PC-9 (cell line): ENCODE measurements around the gene CCNL1.

Source experiments
- EZH2 ChIP-seq: fragments of 200-600 bp; sonication (generic); IDR thresholded peaks from 2 replicates; pipeline ENCODE4 v1.8.0; 2017; ENCODE audit warnings: antibody characterized with exemption, low read depth
- TF ChIP-seq, protein P1 (sequence below): fragments of 200-600 bp; sonication (generic); conservative IDR thresholded peaks from 2 replicates; pipeline ENCODE4 v1.6.1; 2017; ENCODE audit warnings: mixed run types, antibody characterized with exemption, mild to moderate bottlenecking, moderate library complexity

DNA sequence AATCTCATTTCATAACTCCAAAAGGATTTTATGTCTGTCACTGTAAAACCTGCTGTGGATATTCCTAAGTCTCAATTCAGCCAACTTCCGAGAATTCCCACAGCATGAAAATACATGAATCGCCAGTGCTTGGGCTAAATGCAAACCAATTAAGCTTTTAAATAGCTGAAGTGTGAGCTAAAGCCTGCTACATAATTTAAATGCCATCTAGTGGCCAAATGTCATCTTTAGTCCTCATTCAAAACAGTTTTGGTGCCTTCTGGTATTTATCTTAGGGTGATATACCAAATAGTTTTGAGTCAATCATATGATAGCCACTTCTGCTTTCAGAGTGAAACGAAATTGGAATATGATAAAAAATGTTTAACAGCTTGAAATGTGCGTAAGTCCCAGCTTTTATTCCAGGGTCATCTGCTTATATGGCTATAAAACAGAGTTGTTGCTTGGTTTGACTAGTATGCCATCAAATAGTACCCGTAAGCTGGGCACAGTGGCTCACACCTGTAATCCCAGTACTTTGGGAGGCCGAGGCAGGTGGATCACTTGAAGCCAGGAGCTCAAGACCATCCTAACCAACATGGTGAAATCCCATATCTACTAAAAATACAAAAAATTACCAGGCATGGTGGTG lies 41.8 kb upstream of the CCNL1 start:
- TF ChIP-seq, protein P1, sequence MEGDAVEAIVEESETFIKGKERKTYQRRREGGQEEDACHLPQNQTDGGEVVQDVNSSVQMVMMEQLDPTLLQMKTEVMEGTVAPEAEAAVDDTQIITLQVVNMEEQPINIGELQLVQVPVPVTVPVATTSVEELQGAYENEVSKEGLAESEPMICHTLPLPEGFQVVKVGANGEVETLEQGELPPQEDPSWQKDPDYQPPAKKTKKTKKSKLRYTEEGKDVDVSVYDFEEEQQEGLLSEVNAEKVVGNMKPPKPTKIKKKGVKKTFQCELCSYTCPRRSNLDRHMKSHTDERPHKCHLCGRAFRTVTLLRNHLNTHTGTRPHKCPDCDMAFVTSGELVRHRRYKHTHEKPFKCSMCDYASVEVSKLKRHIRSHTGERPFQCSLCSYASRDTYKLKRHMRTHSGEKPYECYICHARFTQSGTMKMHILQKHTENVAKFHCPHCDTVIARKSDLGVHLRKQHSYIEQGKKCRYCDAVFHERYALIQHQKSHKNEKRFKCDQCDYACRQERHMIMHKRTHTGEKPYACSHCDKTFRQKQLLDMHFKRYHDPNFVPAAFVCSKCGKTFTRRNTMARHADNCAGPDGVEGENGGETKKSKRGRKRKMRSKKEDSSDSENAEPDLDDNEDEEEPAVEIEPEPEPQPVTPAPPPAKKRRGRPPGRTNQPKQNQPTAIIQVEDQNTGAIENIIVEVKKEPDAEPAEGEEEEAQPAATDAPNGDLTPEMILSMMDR = peak; percentile 71
- no peak for TF ChIP-seq EZH2
